T follicular helper cell (primary cell): ENCODE data around the gene ZNF425.
"Not testable (repeated sequence)": the region's sequence is repeated elsewhere in the genome, so short reads cannot be mapped to it uniquely, and the experiment has no call there.

Experiments used
- DNase-seq: peaks from one replicate; pipeline ENCODE4 v3.0.0-alpha.2; 2020; ENCODE audit warnings: low read depth

Gene ZNF425

DNA sequence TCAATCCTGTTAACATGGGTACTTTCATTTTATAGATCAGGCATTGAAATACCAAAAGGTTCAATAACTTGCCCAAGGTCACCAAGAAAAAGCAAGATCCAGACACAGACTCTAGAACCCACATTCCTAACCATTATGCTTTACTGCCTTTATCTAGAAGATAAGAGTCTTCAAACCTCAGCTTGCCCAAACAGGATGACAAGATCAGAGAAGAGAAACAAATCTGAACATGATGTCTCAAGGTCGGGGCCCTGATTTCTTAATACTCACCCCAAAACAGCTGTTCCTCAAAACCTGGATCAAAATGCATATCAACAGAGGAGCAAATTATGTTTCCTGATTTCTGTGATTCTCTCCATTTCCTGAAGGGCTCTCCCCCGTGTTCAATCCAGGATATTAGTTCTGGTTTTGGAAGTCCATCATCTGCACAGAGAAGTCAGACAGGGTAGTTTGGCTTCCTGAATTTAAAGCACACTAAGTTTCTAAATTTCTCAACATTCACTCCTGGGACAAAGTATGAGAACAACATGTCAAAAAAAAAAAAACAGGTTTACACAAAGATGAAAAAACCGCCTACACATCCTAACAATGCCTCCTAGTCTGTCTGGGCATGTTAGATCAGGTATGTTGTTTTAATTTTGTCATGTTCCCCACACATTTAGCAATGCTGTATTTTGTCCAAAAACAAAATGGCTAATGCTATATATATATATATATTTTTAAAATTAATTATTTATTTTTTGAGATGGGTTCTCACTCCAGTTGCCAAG is 51.8 kb downstream of the ZNF425 start:
- no peak for DNase-seq

DNA sequence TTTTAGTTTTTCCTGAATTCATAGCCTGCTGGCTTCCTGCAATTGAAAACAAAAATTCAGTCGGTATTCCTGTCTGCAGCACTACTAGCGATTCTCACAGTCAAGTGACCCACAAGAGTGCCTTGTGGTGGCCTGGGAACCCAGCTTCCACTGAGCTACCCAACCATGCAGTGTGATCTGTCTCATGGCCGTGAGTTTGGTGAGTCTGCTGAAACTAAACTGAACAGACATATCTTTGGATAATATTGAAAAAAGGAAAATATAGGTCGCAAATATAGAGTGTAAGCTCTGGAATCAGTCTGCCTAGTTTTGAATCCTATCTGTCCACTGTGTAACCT is 53.7 kb downstream of the ZNF425 start:
- no peak for DNase-seq

DNA sequence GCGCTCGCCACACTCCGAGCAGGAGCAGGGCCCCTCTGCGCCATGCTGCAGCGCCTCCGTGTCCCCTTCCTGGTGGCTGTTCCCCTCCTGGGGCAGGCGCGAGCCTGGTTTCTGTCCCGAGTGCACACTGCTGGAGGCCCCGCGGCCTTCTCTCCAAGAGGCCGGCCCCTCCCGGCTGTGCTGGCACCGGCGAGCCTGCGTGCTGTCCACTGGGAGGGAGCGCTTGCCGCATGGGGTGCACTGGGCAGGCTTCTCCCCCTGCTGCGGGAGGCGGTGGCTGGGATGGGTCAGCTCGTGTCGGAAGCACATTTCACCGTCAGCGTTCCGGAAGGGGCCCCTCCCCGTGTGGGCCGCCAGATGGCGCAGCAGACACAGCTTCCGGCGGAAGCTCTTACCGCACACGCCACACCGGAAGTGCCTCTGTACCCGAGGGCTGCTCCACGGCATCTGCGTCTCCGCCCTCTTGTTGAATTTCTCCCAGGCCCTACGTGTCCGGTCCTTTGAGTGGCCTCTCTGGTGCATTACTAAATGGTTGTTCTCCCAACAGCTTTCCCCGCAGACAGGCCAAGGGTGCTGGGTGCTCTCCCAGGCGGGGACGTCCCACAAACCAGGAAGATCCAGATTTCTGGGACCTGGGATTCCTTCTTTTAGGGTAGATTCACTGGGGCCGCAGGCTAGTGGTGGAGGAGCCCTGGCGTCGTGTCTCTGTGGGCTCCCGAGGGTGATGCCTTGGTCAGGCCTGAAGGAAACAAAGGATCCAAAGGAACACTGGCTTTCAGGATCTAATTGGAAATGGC is 54.3 kb downstream of the ZNF425 start:
- peak; percentile 17 for DNase-seq

DNA sequence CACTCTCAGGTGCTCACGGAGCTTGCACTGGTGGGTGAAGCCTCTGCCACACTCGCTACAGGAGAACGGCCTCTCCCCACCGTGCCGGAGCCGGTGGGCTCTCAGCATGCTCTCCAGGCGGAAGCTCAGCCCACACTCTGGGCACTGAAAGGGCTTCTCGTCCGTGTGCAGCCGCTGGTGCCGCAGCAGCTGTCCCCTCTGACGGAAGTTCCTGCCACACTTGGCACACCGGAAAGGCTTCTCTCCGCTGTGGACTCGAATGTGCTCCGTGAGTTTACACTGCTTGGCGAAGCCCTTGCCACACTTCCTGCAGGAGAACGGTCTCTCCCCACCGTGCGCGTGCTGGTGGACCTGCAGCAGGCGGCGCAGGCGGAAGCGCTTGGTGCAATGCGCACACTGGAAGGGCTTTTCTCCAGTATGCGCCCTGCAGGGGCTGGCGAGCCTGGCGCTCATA is 54.9 kb downstream of the ZNF425 start:
- DNase-seq = no peak

DNA sequence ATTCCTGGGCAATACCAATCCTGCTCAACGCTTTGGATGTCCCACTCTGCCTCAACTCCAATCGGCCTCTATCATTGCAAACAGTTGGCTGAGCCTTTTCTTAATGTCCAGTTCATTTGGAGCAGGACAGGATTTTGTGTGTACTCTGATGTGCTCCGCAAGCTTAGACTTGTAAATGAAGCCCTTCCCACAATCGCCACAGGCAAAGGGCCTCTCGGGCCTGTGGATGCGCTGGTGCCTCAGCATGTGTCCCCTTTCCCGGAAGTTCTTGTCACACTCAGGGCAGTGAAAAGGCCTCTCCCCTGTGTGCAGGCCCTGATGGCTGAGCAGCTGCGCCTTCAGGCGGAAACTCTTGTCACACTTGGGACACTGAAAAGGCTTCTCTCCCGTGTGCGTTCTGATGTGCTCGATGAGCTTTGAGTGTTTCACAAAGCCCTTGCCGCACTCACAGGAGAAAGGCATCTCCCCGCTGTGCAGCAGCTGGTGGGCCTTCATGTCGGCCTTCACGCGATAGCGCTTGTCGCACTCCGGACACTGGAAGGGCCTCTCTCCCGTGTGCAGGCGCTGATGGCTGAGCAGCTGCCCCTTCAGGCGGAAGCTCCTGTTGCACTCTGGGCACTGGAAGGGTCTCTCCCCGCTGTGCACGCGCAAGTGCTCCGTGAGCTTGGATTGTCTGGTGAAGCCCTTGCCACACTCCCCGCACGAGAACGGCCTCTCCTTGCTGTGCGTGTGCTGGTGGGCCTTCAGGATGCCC is 55.6 kb downstream of the ZNF425 start:
- DNase-seq = no peak

DNA sequence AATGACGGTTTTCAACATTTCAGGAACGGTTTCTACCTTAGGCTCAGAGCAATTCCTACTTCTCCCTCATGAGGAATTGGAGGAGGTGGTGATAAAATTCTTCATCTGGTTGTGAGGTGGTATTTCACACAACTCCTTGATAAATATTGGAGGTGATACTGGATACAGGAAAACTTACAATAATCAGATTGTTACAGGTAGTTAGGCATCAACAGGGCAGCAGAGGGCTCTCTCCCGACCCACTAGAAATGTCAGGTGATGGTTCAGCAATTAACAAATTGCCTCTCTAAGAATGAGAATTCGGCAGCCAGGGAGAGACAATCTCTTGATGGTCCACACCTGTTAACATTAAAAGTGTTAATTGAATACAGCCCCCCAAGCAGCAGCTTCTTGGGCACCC is 58.3 kb downstream of the ZNF425 start:
- no peak for DNase-seq

DNA sequence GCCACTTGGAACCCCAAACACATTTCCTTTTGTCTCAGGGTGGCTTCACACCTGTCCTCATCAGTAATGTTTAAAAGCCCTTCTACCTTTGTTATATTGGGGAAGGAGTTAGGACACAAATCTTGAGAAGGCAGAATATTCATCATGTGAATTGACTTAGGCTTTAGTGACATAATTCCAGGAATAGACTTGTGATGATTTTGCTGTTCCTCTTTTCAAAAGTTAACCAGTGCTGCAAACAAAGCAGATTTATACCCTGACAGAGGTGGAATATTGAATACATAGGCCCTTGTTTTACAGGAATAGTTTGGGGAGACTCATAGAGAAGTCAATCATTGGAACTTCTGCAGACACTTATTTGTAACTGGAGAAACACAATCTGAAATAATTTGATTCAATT is 62.6 kb downstream of the ZNF425 start:
- DNase-seq = no peak

DNA sequence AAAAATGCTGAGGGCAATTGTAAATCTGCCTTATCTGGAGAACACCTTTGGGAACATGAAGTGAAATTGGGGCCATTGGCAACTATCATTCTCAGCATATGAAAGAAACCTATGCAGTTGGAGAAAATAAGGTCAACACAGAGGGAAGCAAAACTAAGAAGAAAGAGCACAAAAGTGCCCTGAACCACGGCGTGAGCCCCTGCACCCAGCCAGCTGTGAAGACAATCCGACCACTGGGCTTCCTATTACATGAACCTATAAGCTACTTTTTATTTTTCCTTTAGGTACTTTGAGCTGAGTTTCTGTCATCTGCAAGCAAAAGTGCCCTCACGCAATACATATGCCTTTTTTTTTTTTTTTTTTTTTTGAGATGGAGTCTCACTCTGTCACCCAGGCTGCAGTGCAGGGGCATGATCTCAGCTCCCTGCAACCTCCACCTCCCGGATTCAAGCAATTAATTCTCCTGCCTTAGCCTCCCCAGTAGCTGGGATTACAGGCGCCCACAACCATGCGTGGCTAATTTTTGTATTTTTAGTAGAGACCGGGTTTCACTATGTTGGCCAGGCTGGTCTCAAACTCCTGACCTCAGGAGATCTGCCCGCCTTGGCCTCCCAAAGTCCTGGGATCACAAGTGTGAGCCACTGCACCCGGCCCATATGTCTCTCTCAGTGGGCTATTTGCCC is 63.8 kb downstream of the ZNF425 start:
- DNase-seq = not testable (repeated sequence)

DNA sequence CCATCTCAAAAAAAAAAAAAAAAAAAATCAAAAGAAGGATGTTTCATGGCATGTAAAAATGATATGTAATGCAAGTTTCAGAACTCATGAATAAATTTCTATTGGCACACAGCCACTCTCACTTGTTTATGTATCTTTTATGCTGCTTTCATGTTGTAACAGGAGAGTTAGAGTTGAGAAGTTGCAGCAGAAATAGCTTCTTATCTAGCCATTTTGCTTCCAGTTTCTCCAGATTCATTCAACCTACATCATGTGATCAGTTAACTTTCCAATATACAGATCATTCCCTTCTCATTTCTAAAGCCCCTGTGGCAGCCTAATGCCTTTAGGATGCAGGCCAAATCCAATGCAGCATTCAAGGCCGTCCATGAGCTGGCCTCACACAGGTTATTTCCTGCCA is 66.0 kb downstream of the ZNF425 start:
- no peak for DNase-seq

DNA sequence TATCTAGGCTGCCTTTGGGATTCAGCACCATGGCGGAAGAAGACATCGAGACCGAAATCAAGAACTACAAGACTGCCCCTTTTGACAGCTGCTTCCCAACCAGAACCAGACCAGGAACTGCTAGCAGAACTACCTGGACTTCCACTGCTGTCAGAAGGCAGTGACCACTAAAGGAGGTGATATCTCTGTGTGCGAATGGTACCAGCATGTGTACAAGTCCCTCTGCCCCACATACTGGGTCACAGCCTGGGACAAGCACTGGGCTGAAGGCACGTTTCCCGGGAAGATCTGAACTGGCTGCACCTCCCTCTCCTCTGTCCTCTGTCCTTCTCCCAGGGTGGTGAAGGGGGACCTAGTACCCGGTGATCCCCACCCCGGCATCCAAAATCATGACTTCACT is 72.2 kb downstream of the ZNF425 start:
- no peak for DNase-seq

DNA sequence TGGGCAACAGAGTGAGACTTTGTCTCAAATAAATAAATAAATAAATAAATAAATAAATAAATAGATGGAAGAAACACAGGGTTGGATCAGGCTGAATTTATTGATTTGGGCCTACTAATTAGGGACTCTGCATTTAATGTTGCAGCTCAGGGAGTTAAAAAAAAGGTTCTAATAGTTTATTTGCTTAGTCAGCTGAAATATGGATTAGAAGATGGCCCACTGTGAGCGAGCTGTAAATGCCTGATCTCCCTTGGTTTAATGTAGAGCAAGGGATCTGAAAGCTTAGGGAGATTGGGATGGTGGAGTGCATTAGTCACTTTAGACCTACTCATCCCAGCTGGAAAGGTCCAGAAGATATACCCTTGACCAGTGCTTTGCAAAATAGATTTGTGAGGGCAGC is 72.7 kb downstream of the ZNF425 start:
- no peak for DNase-seq
